ENCODE measurements around the gene NADSYN1. TPM values are rescaled to one million over a fixed set of nuclear protein-coding genes. Genes with fewer than 3 reads are reported as not detected.

The NADSYN1 gene
- total and polyA plus RNA-seq, 2 of the 13 experiments (the other 11 are each of a cell fraction or from before 2014, with no cell fraction given): 35.7 to 51.5 TPM

DNA sequence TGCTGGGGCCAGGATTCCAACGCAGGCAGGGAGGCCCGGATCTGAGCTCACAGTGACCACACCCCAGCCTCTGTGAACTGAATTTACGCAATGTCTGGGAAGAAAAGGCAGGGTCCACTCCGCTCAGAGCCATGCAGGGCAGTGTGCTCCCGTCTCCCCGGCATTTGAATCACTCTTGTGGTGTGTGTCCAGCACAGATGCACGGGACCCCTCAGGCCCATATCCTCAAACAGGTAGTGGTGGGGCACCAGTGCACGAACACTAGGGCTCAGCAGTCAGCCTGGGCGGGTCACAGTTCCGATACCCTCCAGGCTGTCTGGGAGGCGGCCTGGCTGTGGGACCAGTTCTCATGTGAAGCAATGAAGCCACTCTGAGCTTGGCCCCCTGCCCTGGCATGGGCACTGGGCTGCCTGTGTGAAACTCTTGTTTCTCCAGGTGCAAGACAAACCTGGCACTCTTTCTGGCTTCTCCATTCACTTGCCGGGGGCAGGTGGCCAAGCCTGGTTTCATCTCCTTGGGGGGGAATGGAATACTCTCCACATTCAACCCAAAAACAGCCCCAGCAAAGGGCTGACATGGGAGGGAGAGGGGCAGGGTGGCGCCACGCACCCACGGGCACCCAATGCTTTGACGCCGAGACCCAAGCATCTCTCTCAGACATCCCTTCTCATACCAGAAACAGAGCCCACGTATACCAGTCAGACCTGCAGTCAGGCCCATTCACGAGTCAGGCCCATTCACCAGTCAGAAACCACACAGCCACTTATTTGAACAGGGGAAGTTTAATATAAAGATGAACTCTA lies 19.2 kb upstream of the NADSYN1 start (continued):
- peak; percentile 59; the same call in 1 of the 2 replicates for TF ChIP-seq PHF21A (CRISPR knock-in tag; IDR thresholded peaks at IDR 0.05)
- peak; percentile 93 for TF ChIP-seq CEBPB (IDR thresholded peaks at IDR 0.05; ENCODE audit: borderline replicate concordance, low read depth, low read length)
- no peak for TF ChIP-seq KDM5A (IDR thresholded peaks at IDR 0.05; ENCODE audit: borderline replicate concordance, low read length)
- TF ChIP-seq, protein P1, sequence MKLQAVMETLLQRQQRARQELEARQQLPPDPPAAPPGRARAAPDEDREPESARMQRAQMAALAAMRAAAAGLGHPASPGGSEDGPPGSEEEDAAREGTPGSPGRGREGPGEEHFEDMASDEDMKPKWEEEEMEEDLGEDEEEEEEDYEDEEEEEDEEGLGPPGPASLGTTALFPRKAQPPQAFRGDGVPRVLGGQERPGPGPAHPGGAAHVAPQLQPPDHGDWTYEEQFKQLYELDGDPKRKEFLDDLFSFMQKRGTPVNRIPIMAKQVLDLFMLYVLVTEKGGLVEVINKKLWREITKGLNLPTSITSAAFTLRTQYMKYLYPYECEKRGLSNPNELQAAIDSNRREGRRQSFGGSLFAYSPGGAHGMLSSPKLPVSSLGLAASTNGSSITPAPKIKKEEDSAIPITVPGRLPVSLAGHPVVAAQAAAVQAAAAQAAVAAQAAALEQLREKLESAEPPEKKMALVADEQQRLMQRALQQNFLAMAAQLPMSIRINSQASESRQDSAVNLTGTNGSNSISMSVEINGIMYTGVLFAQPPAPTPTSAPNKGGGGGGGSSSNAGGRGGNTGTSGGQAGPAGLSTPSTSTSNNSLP (IDR thresholded peaks at IDR 0.05; ENCODE audit: low read depth, low read length): no peak
- TF ChIP-seq KMT2B (CRISPR knock-in tag; IDR thresholded peaks at IDR 0.05): no peak
- TF ChIP-seq, protein P2, sequence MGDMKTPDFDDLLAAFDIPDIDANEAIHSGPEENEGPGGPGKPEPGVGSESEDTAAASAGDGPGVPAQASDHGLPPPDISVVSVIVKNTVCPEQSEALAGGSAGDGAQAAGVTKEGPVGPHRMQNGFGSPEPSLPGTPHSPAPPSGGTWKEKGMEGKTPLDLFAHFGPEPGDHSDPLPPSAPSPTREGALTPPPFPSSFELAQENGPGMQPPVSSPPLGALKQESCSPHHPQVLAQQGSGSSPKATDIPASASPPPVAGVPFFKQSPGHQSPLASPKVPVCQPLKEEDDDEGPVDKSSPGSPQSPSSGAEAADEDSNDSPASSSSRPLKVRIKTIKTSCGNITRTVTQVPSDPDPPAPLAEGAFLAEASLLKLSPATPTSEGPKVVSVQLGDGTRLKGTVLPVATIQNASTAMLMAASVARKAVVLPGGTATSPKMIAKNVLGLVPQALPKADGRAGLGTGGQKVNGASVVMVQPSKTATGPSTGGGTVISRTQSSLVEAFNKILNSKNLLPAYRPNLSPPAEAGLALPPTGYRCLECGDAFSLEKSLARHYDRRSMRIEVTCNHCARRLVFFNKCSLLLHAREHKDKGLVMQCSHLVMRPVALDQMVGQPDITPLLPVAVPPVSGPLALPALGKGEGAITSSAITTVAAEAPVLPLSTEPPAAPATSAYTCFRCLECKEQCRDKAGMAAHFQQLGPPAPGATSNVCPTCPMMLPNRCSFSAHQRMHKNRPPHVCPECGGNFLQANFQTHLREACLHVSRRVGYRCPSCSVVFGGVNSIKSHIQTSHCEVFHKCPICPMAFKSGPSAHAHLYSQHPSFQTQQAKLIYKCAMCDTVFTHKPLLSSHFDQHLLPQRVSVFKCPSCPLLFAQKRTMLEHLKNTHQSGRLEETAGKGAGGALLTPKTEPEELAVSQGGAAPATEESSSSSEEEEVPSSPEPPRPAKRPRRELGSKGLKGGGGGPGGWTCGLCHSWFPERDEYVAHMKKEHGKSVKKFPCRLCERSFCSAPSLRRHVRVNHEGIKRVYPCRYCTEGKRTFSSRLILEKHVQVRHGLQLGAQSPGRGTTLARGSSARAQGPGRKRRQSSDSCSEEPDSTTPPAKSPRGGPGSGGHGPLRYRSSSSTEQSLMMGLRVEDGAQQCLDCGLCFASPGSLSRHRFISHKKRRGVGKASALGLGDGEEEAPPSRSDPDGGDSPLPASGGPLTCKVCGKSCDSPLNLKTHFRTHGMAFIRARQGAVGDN (CRISPR knock-in tag; IDR thresholded peaks at IDR 0.05): peak; percentile 75
- TF ChIP-seq ELF3 (CRISPR knock-in tag; IDR thresholded peaks at IDR 0.05): peak; percentile 30; the same call in 1 of the 2 replicates
- no peak for TF ChIP-seq HOXA9 (CRISPR knock-in tag; IDR thresholded peaks at IDR 0.05; ENCODE audit: borderline replicate concordance)
- TF ChIP-seq MED1 (CRISPR knock-in tag; IDR thresholded peaks at IDR 0.05): peak; percentile 22; the same call in 1 of the 2 replicates
- TF ChIP-seq ZNF567 (CRISPR knock-in tag; IDR thresholded peaks at IDR 0.05; ENCODE audit: borderline replicate concordance): 0 out of 2 replicates have a peak, but pooled peaks have one; percentile 56
- no peak for TF ChIP-seq SOX6 (IDR thresholded peaks at IDR 0.05)
- 0 out of 2 replicates have a peak, but pooled peaks have one; percentile 6 for TF ChIP-seq SOX6 (CRISPR knock-in tag; IDR thresholded peaks at IDR 0.05)
- 0 out of 2 replicates have a peak, but pooled peaks have one; percentile 10 for TF ChIP-seq TBP (CRISPR knock-in tag; IDR thresholded peaks at IDR 0.05)
- no peak for TF ChIP-seq ZNF10 (CRISPR knock-in tag; IDR thresholded peaks at IDR 0.05; ENCODE audit: borderline replicate concordance, low read depth)
- peak; percentile 62 for TF ChIP-seq GATAD2A (CRISPR knock-in tag; IDR thresholded peaks at IDR 0.05)
- peak; percentile 43; the same call in 1 of the 2 replicates for TF ChIP-seq TBX2 (CRISPR knock-in tag; IDR thresholded peaks at IDR 0.05; ENCODE audit: borderline replicate concordance)
- TF ChIP-seq KDM2A (CRISPR knock-in tag; IDR thresholded peaks at IDR 0.05; ENCODE audit: borderline replicate concordance, low read depth): peak; percentile 81; the same call in 1 of the 2 replicates
- no peak for TF ChIP-seq NFKB2 (CRISPR knock-in tag; IDR thresholded peaks at IDR 0.05; ENCODE audit: borderline replicate concordance)
- TF ChIP-seq ZFAT (CRISPR knock-in tag; conservative IDR thresholded peaks at IDR 0.05): no peak
- TF ChIP-seq ZNF350 (CRISPR knock-in tag; IDR thresholded peaks at IDR 0.05; ENCODE audit: borderline replicate concordance, low read depth): 0 out of 2 replicates have a peak, but pooled peaks have one; percentile 67
- TF ChIP-seq NR2F6 (IDR thresholded peaks at IDR 0.05): no peak
- peak; percentile 56; the same call in 1 of the 2 replicates for TF ChIP-seq NR2F6 (CRISPR knock-in tag; IDR thresholded peaks at IDR 0.05)
- peak; percentile 44; the same call in 1 of the 2 replicates for TF ChIP-seq ZNF264 (CRISPR knock-in tag; IDR thresholded peaks at IDR 0.05)
- no peak for TF ChIP-seq ZNF33B (CRISPR knock-in tag; IDR thresholded peaks at IDR 0.05)
